Measurements from ENCODE around the gene ATP5PD. TPM values are rescaled to one million over a fixed set of nuclear protein-coding genes. Genes with fewer than 3 reads are reported as not detected.

Gene ATP5PD
- total RNA-seq, 1 experiment from 2014 or later = 344 TPM

- Histone ChIP-seq H3K9me3 (ENCODE audit: control insufficient read depth, low read depth, low read length) (no peaks in the 10 kb centered on the region), H3K9ac (ENCODE audit: extremely low read depth, insufficient read length, low read length) (no peak overlapping the region), H3K4me1 (ENCODE audit: insufficient read depth, low read length) (peaks cover 13% of the 10 kb centered on the region; the same call in 1 of the 2 replicates), H3K27ac (ENCODE audit: insufficient read length, low read depth, low read length) (no peak overlapping the region), H3K79me1 (ENCODE audit: insufficient read depth, low read depth, low read length, poor library complexity, severe bottlenecking) (no peaks in the 10 kb centered on the region), H2BK5ac (ENCODE audit: insufficient read length, low read length) (no peak overlapping the region), H3K4me2 (ENCODE audit: insufficient read depth, insufficient read length, low read length) (no peak overlapping the region), H2AK5ac (ENCODE audit: insufficient read length, low read length) (no peak overlapping the region), H3K27me3 (ENCODE audit: insufficient read depth, low read length) (no peaks in the 10 kb centered on the region), H3K23me2 (ENCODE audit: insufficient read length, low read depth, low read length, poor library complexity, severe bottlenecking) (peaks cover 7% of the 10 kb centered on the region), H4K20me1 (ENCODE audit: control insufficient read depth, insufficient read depth, insufficient read length) (no peaks in the 10 kb centered on the region), H4K8ac (replicated peaks; ENCODE audit: insufficient read length, low read depth, low read length) (no peak overlapping the region), H3K56ac (ENCODE audit: insufficient read length, low read depth, low read length) (no peak overlapping the region), H3T11ph (ENCODE audit: low read length) (no peak overlapping the region), H2BK20ac (ENCODE audit: low read depth, low read length, poor library complexity, severe bottlenecking) (no peak overlapping the region), H2BK120ac (ENCODE audit: low read depth, low read length, poor library complexity, severe bottlenecking) (no peak overlapping the region), H2AFZ (ENCODE audit: low read length) (no peak overlapping the region), H3K14ac (ENCODE audit: insufficient read depth, low read length) (no peak overlapping the region), H3K4ac (ENCODE audit: low read depth, low read length) (no peak overlapping the region), H3K18ac (ENCODE audit: insufficient read length, low read depth, low read length) (no peak overlapping the region), H3K79me2 (ENCODE audit: insufficient read depth, low read length) (no peaks in the 10 kb centered on the region), H4K5ac (ENCODE audit: insufficient read length, low read depth, low read length) (no peak overlapping the region), H2BK15ac (ENCODE audit: low read depth, low read length) (no peak overlapping the region), H3K23ac (ENCODE audit: insufficient read length, low read depth, low read length) (no peak overlapping the region), H4K91ac (ENCODE audit: insufficient read length, low read depth, low read length) (no peak overlapping the region), H2BK12ac (ENCODE audit: insufficient read length, low read depth, low read length) (no peak overlapping the region)
- no peak for DNase-seq
- Mint-ChIP-seq H3K36me3 (ENCODE audit: insufficient read depth in 1 of 3, low read depth in 3 of 3) (no peaks in the 10 kb centered on the region), H3K9me3 (no peaks in the 10 kb centered on the region), H3K27ac (no peak overlapping the region), H3K27me3 (ENCODE audit: low read depth) (no peaks in the 10 kb centered on the region; the same call in 1 of the 2 replicates), H3K4me1 (peaks cover 42% of the 10 kb centered on the region in 2 experiments), H3K4me3 (no peak overlapping the region; a peak in 1 of 5 replicates)
- WGBS (ENCODE audit: extremely low coverage, insufficient read length, low lambda C conversion rate) = no CpG with 5 or more reads among the region's 14 CpGs
- TF ChIP-seq, protein P1, sequence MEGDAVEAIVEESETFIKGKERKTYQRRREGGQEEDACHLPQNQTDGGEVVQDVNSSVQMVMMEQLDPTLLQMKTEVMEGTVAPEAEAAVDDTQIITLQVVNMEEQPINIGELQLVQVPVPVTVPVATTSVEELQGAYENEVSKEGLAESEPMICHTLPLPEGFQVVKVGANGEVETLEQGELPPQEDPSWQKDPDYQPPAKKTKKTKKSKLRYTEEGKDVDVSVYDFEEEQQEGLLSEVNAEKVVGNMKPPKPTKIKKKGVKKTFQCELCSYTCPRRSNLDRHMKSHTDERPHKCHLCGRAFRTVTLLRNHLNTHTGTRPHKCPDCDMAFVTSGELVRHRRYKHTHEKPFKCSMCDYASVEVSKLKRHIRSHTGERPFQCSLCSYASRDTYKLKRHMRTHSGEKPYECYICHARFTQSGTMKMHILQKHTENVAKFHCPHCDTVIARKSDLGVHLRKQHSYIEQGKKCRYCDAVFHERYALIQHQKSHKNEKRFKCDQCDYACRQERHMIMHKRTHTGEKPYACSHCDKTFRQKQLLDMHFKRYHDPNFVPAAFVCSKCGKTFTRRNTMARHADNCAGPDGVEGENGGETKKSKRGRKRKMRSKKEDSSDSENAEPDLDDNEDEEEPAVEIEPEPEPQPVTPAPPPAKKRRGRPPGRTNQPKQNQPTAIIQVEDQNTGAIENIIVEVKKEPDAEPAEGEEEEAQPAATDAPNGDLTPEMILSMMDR (conservative IDR thresholded peaks at IDR 0.05) = no peak
Measured at GRCh38 chr17:75084039-75084660, 37.4 kb upstream of the ATP5PD start.
